Measurements from ENCODE around the gene RYR1.

Gene RYR1

DNA sequence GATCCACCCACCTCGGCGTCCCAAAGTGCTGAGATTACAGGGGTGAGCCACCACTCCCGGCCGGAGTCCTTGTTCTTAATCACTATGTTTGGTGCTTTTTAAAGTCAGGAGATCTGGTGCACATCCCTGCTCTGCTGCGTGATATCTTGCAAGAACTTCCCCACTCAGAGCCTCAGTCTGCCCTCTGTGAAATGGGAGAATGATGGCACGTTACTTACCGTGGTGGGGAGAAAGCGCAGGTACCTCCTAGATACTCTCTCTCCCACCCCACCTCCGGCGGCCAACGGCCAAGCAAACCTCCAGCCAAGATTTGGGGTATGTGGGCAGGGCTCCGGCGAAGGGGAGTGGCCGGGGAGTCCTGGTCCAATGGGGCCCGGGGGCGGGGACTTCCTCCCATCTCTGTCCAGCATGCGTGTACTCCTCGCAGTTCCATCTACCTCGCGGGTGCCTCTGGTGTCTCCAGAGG lies at the start of gene RYR1:
Gene RYR1, plus strand, starts transcription at position 424 of the 466 bp plus-strand sequence. CDS start 139 bp downstream, outside the sequence.
- DNase-seq: peak in 45 of 56 donors; percentile 2 to 71 (median 25)

DNA sequence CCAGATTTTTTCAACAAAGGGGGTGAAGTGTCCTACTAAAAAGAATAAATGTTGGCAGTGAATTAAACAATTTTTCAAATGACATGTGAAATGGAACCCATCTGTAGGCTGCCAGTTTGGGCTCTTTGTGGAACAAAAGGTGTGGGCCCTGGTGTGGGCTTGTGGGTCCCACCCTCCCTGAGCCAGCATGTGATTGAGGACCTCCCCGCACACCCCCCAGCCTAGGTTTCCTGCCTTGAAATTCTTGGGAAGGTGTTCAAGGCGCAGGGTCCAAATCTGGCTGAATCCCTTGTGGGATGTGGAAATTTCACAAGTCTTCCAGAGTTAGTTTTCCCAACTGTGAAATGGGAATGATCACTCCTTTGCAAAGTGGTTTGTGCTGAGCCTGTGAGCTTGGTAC lies 49.7 kb upstream of the RYR1 start:
- DNase-seq: no peak

DNA sequence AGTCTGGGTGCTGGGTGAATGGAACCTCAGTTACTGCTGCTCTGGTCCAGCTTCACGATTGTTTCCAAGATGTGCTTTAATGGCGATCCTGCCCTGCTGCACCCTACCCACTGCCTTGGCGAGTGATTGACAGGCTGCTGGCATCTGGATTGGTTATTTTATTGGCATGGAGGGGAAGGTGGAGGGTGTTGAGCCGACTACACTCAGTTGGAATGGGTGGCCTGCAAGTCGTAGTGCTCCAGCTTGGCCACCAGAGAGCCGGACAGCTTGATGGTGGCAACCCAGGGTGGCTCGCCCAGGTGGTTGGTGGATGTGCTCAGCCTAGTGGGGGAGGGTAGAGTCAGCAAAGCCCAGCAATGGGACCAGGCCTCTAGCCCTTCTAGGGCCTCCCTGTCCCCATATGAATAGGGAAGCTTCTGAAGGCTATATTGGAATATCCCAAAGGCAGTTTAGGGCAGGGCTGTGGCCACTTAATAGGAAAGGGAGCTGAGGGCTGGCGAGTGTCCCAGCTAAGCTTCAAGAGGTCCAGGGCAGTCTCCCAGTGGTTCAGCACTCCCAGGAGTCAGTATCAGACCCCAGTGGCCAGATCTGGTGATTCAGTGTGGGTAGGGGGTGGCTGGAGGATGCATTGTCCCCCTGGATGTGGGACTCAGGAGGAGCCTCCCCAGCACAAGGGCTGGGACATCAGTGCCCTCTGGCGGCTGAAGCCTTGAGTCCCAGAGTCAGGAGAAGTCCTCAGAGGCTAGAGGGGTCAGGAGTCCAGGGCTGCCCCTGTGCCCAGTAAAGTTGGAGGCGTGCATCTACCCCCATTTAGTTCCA lies 49.1 kb upstream of the RYR1 start:
- no peak for DNase-seq

DNA sequence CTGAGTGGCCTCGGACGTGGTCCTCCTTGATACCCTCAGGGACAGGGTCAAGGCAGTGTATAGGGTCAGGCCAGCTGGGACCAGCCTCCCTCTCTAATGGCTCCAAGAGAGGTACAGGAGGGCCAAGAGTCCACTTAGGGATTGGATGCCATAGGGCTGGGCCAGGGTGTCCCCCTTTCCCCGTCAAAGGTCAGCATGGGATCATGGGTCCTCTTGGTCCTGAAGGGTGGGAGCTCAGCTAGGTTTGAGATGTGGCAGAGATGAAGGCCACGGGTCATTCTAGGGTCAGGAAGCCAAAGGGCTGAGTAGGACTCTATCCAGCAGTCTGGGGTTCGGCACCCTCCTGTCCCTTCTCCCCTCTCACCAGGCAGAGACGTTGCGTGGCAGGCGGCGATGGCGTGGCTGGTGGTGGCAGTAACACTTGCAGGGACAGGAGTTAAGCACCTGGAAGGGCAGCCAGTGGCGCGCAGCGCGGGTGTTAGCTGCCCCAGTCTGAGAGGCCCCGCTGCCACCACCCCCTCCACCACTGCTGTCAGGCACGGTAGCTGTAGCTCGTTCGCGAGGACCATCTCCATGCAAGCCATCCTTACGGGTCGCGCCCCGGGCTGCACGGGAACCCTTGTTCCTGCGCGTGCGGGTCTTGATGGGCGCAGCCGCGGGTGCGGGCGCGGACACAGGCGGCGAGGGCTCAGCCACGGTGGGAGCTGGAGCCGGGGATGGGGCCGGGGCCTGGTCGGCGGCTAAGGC lies 48.3 kb upstream of the RYR1 start:
- DNase-seq: no peak

DNA sequence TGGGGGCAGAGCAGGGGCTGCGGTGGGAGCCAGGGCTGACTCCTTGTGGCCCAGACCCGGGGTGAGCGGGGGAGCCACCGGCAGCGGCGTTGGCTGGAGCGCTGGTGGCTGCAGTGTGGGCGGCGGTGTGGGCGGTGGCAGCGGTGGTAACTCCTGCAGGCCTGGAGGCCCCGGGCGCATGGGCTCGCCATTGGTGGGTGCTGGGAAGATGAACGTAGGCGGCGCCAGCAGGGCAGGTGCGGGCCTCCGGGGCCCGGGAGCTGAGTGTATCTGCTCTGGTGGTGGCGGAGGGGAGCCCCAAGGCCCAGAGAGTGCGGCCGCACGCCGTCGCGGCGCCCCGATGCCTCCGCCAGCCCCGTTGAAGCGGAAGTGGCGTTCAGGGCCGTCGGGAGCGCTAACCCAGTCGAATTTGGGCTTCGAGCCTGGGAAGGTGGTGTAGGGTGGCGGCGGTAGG lies 47.7 kb upstream of the RYR1 start:
- DNase-seq: no peak

DNA sequence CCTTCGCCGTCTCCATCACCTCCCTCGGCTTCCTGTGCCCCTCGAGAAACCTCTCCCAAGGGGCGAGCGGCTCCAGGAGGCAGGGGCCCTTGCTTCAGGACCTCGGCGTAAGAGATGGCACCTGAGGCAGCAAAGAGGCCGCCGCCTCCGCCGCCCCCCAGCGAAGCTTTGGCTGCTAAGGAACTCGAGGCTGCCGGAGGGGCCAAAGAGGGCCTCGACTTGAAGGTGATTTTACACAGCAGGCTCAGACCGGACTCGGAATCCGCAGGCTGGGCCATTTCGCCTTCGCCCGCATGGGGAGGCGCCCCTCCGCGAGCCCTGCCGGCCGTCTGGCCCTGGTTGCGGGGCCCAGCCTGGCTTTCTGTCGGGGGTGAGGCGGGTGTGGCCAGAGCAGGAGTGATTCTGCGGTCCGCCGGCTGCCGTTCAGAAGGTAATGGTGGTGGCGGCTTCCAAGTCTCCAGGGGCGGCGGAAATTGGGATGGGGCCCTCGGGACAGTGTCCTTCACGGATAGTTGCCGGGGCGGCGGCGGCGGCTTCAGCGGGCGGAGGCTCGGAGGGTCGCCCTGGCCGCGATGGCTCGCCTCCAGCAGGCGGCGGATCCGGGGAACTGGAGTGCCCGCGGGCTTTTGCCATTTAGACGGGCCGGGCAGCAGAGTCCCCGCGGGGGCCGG lies 47.1 kb upstream of the RYR1 start:
- DNase-seq: peak in 1 of 56 donors; percentile 13

DNA sequence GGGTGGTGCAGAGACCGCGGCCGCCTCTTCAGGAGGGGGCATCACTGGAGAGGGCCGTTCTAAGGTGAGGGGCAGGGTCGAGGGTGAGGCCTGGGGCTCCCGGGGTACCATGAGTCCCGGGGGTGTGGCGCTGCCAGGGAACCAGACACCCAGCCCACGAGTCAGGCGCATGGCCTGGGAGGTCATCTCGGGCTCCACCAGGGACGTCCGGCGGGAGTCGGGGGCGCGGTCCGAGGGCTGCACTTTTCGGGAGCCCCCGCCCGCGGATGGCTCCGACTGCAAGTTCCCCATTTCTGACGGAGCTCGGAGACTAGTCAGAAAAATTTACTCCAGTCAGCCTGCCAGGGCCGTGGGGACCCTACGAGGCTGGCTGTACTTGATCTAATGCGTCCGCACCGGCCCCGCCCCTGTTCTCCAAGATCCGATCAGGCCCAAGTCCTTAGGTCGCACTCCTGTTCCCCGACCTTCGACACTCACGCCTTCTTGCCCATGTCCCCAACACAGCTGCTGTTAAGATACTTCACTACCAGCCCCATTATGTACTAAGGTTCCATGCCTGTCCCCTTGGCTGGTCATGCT lies 46.4 kb upstream of the RYR1 start:
- DNase-seq: peak in 1 of 56 donors; percentile 33

DNA sequence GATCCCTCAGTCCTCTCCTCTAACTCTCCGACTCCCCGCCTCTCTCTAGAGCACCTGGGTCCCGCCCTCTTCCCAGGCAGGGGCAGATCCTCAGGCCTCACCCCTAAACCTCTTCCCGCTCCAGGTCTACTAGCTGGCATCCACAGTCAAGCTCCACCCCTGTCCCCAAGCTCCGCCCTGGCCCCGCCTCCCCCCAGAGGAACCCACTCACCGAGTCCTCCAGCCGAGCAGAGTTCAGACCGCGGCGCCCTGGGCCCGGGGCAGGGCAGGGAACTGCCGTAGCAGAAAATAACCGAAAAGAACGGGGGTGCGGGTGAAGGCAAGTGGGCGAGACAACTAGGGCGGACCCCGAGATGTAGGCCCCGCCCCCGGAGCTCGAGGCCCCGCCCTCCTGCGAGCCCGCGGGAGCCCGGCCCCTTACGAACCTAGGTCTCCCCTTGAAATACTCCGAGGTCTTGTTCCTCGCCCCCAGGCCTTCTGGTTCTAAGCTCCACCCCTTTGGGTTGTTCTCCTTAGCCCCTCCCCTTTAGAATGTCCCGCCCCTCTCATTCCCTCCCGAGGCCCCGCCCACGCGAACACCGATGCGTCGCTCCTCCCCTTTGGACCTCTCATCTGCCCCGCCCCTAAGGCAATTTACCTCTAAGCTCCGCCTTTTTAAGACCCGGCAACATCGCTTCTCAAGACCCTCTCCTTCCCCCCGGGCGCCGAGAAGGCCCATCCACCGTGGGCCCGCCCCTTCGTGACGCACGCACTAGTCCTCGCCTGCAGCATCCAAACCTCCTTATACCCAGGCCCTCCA lies 45.7 kb upstream of the RYR1 start, which contains the start of gene GGN:
Gene GGN, minus strand, starts transcription at position 485 of the 799 bp plus-strand sequence. CDS start 773 bp downstream, outside the sequence.
- peak in 54 of 56 donors; percentile 15 to 92 (median 67) for DNase-seq

DNA sequence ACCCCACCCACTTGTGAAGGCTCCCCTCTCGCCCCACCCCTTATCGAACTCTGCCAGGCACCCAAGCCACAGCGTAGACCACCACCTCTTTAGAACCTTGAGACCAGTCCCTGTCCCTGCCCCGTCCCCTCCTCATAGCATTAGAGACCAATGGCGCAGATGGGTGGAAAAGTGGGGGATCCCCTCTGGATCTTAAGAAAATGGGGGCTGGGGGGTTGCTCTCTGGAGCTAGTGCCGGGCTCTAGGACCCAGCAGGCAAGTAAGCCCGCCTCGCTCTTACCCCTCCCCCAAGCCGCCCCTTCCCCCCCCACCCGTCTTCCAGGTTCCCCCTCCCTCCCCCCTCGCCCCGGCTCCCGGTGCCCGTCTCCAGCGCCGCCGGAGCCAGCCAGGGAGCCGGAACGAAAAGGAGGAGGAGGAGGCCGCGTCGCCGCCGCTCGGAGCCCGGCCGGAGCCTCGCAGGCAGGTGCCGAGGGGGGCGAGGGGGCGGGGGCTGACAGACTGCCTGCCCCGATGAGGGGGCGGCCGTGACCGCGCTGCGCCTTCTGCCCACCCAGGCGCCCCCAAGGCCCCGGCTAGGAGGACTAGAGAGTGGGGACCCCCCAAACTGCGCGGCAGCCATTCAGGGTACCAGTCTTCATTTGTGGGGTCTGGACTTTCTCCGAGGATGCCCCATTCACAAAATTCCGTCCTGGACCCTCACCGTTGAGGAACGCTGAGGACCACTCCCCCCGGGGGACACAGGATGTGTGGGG lies 45.0 kb upstream of the RYR1 start, which contains the start of gene SPRED3:
Gene SPRED3, plus strand, starts transcription at position 349 of the 752 bp plus-strand sequence. CDS start 1,606 bp downstream, outside the sequence.
- DNase-seq: peak in 44 of 56 donors; percentile 23 to 84 (median 59)

DNA sequence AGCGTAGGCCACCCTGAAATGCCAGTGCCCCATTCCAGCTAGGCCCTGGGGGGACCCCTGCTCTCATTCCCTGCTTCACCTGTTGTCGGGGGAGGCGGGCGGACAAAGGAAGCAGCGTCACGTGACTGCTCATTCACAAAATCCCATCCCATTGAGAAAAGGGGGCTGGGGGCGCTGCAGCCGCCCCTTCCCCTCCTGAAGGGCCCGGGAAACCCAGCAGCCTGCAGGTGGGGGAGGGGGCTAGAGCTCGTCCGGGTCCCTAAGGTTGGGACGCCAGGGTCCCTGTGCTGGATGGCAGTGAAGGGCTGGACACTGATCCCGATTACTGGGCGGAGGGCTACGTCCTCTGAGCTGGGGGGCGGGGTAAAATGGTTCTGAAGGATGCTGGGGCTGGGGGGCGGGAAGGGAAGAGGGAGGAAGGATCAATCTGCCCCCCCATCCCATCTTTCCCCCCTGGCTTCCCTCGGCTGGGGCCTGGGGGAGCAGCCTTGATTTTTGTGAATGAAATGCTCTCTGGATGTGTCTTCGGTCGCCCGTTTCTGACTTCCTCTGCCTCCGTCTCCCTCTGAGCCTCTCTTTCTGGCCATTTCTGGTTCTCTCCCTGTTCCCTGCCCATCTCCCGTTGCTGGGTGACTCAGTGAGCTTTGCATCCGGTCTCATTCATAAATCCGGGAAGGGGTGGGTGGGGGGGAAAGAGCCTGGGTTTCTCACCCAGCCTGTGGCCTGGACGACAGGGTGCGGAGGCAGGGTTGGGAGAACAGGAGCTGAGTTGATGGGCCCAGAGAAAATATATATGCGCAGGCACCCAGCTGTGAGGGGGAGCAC lies 44.2 kb upstream of the RYR1 start:
- peak in 19 of 56 donors; percentile 11 to 60 (median 21) for DNase-seq

DNA sequence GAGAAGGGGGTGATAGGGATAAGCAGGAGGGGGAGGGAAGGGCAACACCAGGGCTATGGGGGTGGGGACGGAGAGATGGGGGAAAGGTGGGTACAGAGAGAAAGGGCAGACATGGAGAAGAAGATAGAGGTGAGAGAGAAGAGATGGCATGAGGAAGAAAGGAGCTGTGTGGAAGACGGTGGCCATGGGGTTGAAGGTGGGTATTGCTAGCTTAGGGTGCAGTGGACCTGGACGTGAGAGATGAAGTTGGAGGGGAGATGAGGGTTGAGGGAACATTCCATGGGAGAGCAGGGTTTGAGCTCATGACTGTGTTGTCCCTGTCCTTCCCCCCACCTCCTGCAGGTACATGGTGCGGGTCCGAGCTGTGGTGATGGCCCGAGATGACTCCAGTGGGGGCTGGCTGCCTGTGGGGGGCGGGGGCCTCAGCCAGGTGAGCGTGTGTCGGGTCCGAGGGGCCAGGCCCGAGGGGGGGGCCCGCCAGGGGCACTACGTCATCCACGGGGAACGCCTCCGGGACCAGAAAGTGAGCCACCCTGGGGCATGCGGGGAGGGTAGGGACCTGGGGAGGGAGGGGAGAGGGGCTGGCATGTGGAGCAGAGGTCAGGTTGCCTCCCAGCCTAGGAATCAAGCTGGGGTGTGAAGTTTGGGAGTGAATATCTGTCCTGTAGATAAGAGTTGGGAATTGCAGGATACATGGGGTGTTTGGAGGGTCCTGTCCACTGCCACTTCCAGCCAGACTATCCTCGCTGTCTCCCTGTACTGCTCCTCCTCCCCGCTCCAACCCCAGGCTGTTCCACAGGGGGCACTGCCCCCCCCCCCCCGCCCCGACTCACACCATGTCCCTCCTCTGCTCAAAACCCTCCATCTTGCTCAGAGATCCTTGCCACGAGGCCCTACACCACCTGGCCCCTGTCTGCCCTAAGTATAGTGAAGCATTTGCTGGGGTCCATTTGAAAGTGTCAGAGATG lies 43.2 kb upstream of the RYR1 start:
- no peak for DNase-seq

DNA sequence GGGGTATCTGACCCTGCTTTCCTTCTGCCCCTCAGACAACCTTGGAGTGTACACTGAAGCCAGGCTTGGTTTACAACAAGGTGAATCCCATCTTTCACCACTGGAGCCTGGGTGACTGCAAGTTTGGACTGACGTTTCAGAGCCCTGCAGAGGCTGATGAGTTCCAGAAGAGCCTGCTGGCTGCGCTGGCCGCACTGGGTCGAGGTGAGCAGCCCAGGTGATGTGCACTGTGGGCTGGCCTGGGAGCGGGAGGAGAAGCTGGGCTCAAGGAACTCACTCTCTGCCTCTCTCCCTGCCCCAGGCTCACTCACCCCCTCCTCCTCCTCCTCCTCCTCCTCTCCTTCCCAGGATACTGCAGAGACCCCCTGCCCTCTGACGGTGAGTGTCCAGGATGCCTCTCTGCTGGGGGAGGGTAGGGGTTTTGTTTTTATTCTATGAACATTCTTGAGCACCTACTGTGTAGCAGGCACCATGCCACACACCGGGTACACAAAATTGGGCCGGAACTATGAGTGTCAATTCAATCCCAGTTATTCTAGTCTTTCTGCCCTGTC lies 41.5 kb upstream of the RYR1 start:
- no peak for DNase-seq

DNA sequence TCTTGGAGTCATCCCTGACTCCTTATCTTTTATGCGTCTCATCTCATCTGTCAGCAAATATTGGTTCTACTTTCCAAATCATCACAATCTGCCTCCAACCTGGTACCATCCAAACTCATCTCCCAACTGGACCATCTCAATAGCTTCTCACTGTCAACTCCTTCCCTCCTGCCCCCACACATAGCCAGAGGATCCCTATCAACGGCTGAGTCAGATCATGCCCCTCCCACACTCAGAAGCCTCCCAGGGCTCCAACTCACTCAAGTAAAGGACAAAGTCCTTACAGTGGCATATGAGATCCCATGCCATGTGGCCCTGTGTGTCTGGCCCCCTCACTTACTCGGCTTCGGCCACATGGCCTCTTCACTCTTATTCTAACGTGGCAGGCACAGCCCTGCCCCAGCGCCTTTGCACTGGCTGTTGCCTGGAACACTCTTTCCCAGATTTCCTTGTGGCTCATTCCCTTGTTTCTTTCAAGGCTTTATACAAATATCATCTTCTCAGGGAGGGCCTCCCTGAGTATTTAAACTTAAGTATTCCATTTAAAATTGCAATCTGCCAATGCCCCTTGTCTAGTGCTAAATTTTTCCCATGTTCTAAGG lies 40.7 kb upstream of the RYR1 start:
- DNase-seq: no peak

DNA sequence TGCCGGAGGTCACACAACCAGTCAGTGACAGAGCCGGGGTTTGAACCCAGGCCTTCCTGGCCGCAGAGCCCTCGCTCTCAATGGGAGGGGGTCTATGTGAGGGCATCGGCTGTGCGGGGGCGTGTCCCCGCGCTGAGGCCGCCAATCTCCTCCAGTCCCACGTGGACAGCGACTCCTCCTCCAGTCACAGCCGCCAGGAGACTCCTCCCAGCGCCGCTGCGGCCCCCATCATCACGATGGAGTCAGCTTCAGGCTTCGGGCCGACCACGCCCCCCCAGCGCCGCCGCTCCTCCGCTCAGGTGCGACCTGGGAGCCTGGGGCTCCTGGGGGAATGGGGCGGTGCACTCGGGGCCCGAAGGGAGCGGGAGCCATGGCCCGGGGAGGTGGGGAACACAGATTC lies 39.0 kb upstream of the RYR1 start:
- DNase-seq: no peak

DNA sequence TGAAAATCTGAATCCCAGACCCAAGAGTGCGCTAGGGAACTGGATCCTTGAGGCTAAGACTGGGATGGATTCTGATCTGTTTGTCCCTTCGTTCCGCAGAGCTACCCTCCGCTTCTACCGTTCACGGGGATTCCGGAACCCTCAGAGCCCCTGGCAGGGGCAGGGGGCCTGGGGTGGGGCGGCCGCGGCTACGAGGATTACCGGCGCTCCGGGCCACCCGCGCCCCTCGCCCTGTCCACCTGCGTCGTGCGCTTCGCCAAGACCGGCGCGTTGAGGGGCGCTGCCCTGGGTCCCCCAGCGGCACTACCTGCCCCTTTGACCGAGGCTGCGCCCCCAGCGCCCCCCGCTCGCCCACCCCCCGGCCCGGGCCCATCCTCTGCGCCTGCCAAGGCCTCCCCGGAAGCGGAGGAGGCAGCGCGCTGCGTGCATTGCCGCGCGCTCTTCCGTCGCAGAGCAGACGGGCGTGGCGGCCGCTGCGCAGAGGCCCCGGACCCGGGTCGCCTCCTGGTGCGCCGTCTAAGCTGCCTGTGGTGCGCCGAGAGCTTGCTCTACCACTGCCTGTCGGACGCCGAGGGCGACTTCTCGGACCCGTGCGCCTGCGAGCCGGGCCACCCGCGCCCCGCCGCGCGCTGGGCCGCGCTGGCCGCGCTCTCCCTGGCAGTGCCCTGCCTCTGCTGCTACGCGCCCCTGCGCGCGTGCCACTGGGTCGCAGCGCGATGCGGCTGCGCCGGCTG lies 37.9 kb upstream of the RYR1 start:
- no peak for DNase-seq

DNA sequence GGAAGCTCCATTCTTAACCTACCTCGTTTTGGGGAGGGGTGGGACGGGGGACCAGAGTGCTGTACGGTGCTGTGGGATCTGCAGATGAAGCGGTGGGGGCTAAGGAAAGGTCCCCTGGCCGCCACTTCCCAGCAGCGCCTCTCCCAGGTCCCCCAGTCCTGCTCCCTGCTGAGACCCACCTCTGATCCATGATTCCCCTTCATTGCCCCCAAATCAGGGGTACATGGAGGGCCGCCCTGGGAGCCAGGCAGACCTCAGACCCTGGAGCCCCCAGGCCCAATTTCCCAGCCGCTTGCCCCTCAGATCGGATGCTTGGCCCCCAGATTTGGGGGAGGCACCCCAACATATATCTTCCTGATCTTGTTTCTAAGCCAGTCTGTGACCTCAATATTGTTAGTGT lies 34.4 kb upstream of the RYR1 start:
- no peak for DNase-seq
